H1 (cell line): ENCODE results near the gene DYNLRB2. TPM values are rescaled to one million over a fixed set of nuclear protein-coding genes. Genes with fewer than 3 reads are reported as not detected.

Source experiments
- CTCF ChIA-PET: fragments of 300-600 bp; sonication (Branson Sonifier 250); formaldehyde crosslinking; loops from one replicate; lab custom pipeline; 2021; ENCODE audit not compliant: partially characterized antibody; lab: Charles Lee
- POLR2A ChIA-PET: fragments of 300-600 bp; sonication (Branson Sonifier 250); formaldehyde crosslinking; loops from one replicate; lab custom pipeline; 2021; ENCODE audit warnings: inconsistent platforms; ENCODE audit not compliant: partially characterized antibody; lab: Charles Lee
- DNase-seq, 2 experiments: peaks; one replicate each; pipeline versions ENCODE4 v3.0.0 to v3.0.0-alpha.2; 2010 to 2022; ENCODE audit warnings: low spot score in 2 of 2, low read depth in 1 of 2, mixed read lengths in 1 of 2
- FAIRE-seq: peaks from 2 replicates; lab custom pipeline; 2011; peaks lifted over from hg19 to GRCh38; lab: Jason Lieb, UNC
- H2AFZ ChIP-seq: 2 replicates; pipeline ENCODE4 v1.8.1; 2012; ENCODE audit warnings: low read length, inconsistent platforms
- H2AK5ac ChIP-seq: 2 replicates; pipeline ENCODE4 v1.6.1; 2013; ENCODE audit warnings: low read depth, low read length
- H2BK120ac ChIP-seq: replicated peaks from 2 replicates; pipeline ENCODE3; 2013; ENCODE audit warnings: low read depth, low read length, inconsistent platforms
- H2BK12ac ChIP-seq: 2 replicates; pipeline ENCODE4 v1.6.1; 2013; ENCODE audit warnings: low read depth, low read length
- H2BK15ac ChIP-seq: 2 replicates; pipeline ENCODE4 v1.6.1; 2013; ENCODE audit warnings: low read length
- H2BK20ac ChIP-seq: 2 replicates; pipeline ENCODE4 v1.6.1; 2013; ENCODE audit warnings: low read length
- H2BK5ac ChIP-seq: 2 replicates; pipeline ENCODE4 v1.6.1; 2013; ENCODE audit warnings: low read depth, low read length
- H3K14ac ChIP-seq: 2 replicates; pipeline ENCODE4 v1.6.1; 2013; ENCODE audit warnings: inconsistent platforms; ENCODE audit not compliant: insufficient read length
- H3K18ac ChIP-seq: 2 replicates; pipeline ENCODE4 v1.6.1; 2013; ENCODE audit warnings: low read length; ENCODE audit errors: extremely low read depth
- H3K23ac ChIP-seq: 2 replicates; pipeline ENCODE4 v1.6.1; 2013; ENCODE audit warnings: inconsistent platforms; ENCODE audit not compliant: insufficient read length
- H3K23me2 ChIP-seq: 2 replicates; pipeline ENCODE4 v1.6.1; 2013; ENCODE audit warnings: low read depth, low read length
- H3K27ac ChIP-seq: 2 replicates; pipeline ENCODE4 v1.6.1; 2011; ENCODE audit warnings: low read depth, low read length, inconsistent platforms
- H3K27me3 ChIP-seq, 4 experiments: replicated peaks in 1 of 4; 1 replicate in 1 of 4; 2 replicates in 3 of 4; pipeline versions ENCODE4 v1.6.1 to v1.8.1; 2011 to 2013; ENCODE audit warnings: low read length in 3 of 4, mild to moderate bottlenecking in 3 of 4, inconsistent platforms in 2 of 4, mixed read lengths in 2 of 4, moderate library complexity in 1 of 4; ENCODE audit not compliant: control insufficient read depth in 3 of 4, insufficient read depth in 3 of 4; ENCODE audit errors: extremely low read depth in 1 of 4
- H3K36me3 ChIP-seq, 4 experiments: 2 replicates each; pipeline versions ENCODE4 v1.6.1 to v1.8.1; 2011 to 2013; ENCODE audit warnings: mild to moderate bottlenecking in 4 of 4, low read length in 3 of 4, moderate library complexity in 2 of 4, control low read depth in 1 of 4, inconsistent platforms in 1 of 4; ENCODE audit not compliant: insufficient read depth in 4 of 4, control insufficient read depth in 2 of 4
- H3K4ac ChIP-seq: replicated peaks from 2 replicates; pipeline ENCODE3; 2013; ENCODE audit warnings: low read length, low read depth, mixed read lengths, inconsistent platforms; ENCODE audit not compliant: insufficient read length
- H3K4me1 ChIP-seq, 4 experiments: replicated peaks in 1 of 4; 1 replicate in 1 of 4; 2 replicates in 3 of 4; pipeline versions ENCODE4 v1.6.1 to v1.8.1; 2011 to 2013; ENCODE audit warnings: low read length in 3 of 4, inconsistent platforms in 2 of 4, mixed read lengths in 1 of 4; ENCODE audit not compliant: insufficient read depth in 4 of 4, control insufficient read depth in 3 of 4
- H3K4me2 ChIP-seq, 2 experiments: 2 replicates each; pipeline versions ENCODE4 v1.6.1 to v1.8.1; 2011 to 2013; ENCODE audit warnings: low read depth in 2 of 2, low read length in 2 of 2, control low read depth in 1 of 2, inconsistent platforms in 1 of 2, mild to moderate bottlenecking in 1 of 2; ENCODE audit not compliant: insufficient read depth in 1 of 2
- H3K4me3 ChIP-seq, 4 experiments: fragments of 200-600, 300-600 bp in 1 of 4; sonication (generic), shearing (Covaris generic), sonication (Bioruptor Twin) in 1 of 4; 2 replicates each; pipeline versions ENCODE4 v1.5.1 to v1.8.1; 2011 to 2016; ENCODE audit warnings: low read length in 4 of 4, low read depth in 3 of 4, control low read depth in 2 of 4, inconsistent platforms in 2 of 4, mild to moderate bottlenecking in 2 of 4, mixed read lengths in 1 of 4, moderate library complexity in 1 of 4; ENCODE audit not compliant: insufficient read depth in 2 of 4; ENCODE audit errors: extremely low read depth in 1 of 4
- H3K56ac ChIP-seq: replicated peaks from 2 replicates; pipeline ENCODE3; 2013; ENCODE audit warnings: low read depth, mild to moderate bottlenecking, mixed read lengths, low read length, inconsistent platforms; ENCODE audit not compliant: insufficient read length
- H3K79me1 ChIP-seq: 2 replicates; pipeline ENCODE4 v1.6.1; 2013; ENCODE audit warnings: low read depth, low read length, control low read depth
- H3K79me2 ChIP-seq, 2 experiments: 2 replicates each; pipeline versions ENCODE4 v1.6.1 to v1.8.1; 2012 to 2013; ENCODE audit warnings: low read length in 2 of 2, mild to moderate bottlenecking in 2 of 2, inconsistent platforms in 1 of 2; ENCODE audit not compliant: insufficient read depth in 2 of 2, control insufficient read depth in 1 of 2
- H3K9ac ChIP-seq, 4 experiments: replicated peaks in 1 of 4; 1 replicate in 1 of 4; 2 replicates in 3 of 4; pipeline versions ENCODE4 v1.6.1 to v1.8.1; 2011 to 2013; ENCODE audit warnings: low read depth in 3 of 4, low read length in 3 of 4, control low read depth in 2 of 4, mild to moderate bottlenecking in 2 of 4, moderate library complexity in 2 of 4, inconsistent platforms in 1 of 4; ENCODE audit errors: extremely low read depth in 1 of 4
- H3K9me3 ChIP-seq, 2 experiments: 2 replicates each; pipeline versions ENCODE4 v1.6.1 to v1.8.1; 2012 to 2013; ENCODE audit warnings: mild to moderate bottlenecking in 2 of 2, moderate library complexity in 2 of 2, control low read depth in 1 of 2, inconsistent platforms in 1 of 2, low read depth in 1 of 2, low read length in 1 of 2, mixed read lengths in 1 of 2; ENCODE audit not compliant: insufficient read depth in 2 of 2
- H4K20me1 ChIP-seq, 2 experiments: replicated peaks in 1 of 2; 2 replicates each; pipeline versions ENCODE3 to v1.8.1; 2011 to 2013; ENCODE audit warnings: inconsistent platforms in 2 of 2, low read length in 2 of 2, mild to moderate bottlenecking in 1 of 2; ENCODE audit not compliant: insufficient read depth in 2 of 2, control insufficient read depth in 1 of 2
- H4K5ac ChIP-seq: 2 replicates; pipeline ENCODE4 v1.6.1; 2013; ENCODE audit warnings: low read length, low read depth, mixed read lengths, inconsistent platforms; ENCODE audit not compliant: insufficient read length
- H4K8ac ChIP-seq: 2 replicates; pipeline ENCODE4 v1.8.0; 2013; ENCODE audit warnings: mild to moderate bottlenecking, moderate library complexity, low read length, inconsistent platforms; ENCODE audit not compliant: insufficient read depth; ENCODE audit errors: extremely low read depth
- H4K91ac ChIP-seq: replicated peaks from 2 replicates; pipeline ENCODE3; 2013; ENCODE audit warnings: low read length, mixed read lengths, inconsistent platforms; ENCODE audit not compliant: insufficient read length
- E2F6 ChIP-seq: IDR thresholded peaks from 2 replicates; pipeline ENCODE4 v1.6.1; 2012; ENCODE audit warnings: inconsistent platforms
- POU5F1 ChIP-seq: IDR thresholded peaks from 2 replicates; pipeline ENCODE4 v1.6.1; 2011; ENCODE audit warnings: low read depth, mild to moderate bottlenecking, low read length, moderate library complexity
- SP2 ChIP-seq: IDR thresholded peaks from 2 replicates; pipeline ENCODE4 v1.6.1; 2012; ENCODE audit warnings: mild to moderate bottlenecking, low read length, inconsistent platforms
- TCF12 ChIP-seq: IDR thresholded peaks from 2 replicates; pipeline ENCODE4 v1.6.1; 2011; ENCODE audit warnings: low read depth, mild to moderate bottlenecking, low read length
- whole genome bisulfite sequencing, 2 experiments: shearing (Covaris generic) in 1 of 2; methylation state at CpG; one replicate each; pipeline versions ENCODE4 v1.1.6 to v1.1.7; 2013 to 2015; ENCODE audit warnings: low lambda C conversion rate in 2 of 2, mixed read lengths in 2 of 2, inconsistent platforms in 1 of 2, low coverage in 1 of 2, missing lambda C conversion rate in 1 of 2; ENCODE audit not compliant: insufficient replicate concordance in 2 of 2, insufficient coverage in 1 of 2, insufficient read length in 1 of 2; ENCODE audit errors: extremely low coverage in 1 of 2, missing lambda C conversion rate in 1 of 2; 5-methylcytosine and 5-hydroxymethylcytosine counted together
- polyA plus RNA-seq, 7 experiments: library from polyadenylated mRNA; depleted of rRNA in 3 of 7; stranded (reverse) in 5 of 7; unstranded in 2 of 7; fragments of >200 nt in 5 of 7; fragments of 200-250 nt in 2 of 7; gene quantifications; 1 replicate in 5 of 7; 2 replicates in 1 of 7; 4 replicates in 1 of 7; pipeline versions ENCODE4 v1.2.1 to v1.2.3, GENCODE V29; 2011 to 2013; ENCODE audit warnings: missing spikeins in 2 of 7, mixed read lengths in 2 of 7
- total RNA-seq: library from RNA; stranded (reverse); fragmentation: NEBNext Ultra II Directional; extraction: Animal tissue kit (Norgen Biotek cat#: 25700); gene quantifications from 2 replicates; pipeline ENCODE4 v1.2.1, GENCODE V29; 2021

Gene DYNLRB2
- total and polyA plus RNA-seq, 2 of the 8 experiments (the other 6 are each of a cell fraction or from before 2014, with no cell fraction given) = not detected

- no peak overlapping the region for H3K27ac ChIP-seq
- H3K23ac ChIP-seq = no peak overlapping the region
- H3K23me2 ChIP-seq = no peaks in the 10 kb centered on the region
- no peak overlapping the region for H2BK12ac ChIP-seq
- CTCF ChIA-PET = no interaction called here
- 0 out of 7 replicates have a peak, but pooled peaks cover 0 to 2% (median 0%) of the 10 kb centered on the region in 4 experiments for H3K27me3 ChIP-seq
- no peak overlapping the region for H3K4ac ChIP-seq
- no peak overlapping the region for H3K14ac ChIP-seq
- no peak overlapping the region for H4K5ac ChIP-seq
- H3K79me2 ChIP-seq = no peaks in the 10 kb centered on the region
- no peak overlapping the region for H2BK20ac ChIP-seq
- no peaks in the 10 kb centered on the region for H3K4me1 ChIP-seq
- H3K18ac ChIP-seq = no peak overlapping the region
- H2AFZ ChIP-seq = no peak overlapping the region
- no peaks in the 10 kb centered on the region for H3K36me3 ChIP-seq
- no peak overlapping the region for H4K8ac ChIP-seq
- no peaks in the 10 kb centered on the region for H4K20me1 ChIP-seq
- no peak overlapping the region for H3K56ac ChIP-seq
- no peak overlapping the region for H4K91ac ChIP-seq
- DNase-seq (no peak), FAIRE-seq (no peak)
- H2AK5ac ChIP-seq = no peak overlapping the region
- H3K9me3 ChIP-seq = no peaks in the 10 kb centered on the region
- no peak overlapping the region for H2BK15ac ChIP-seq
- H3K4me2 ChIP-seq = no peak overlapping the region
- TF ChIP-seq SP2 = no peak
- no peak for TF ChIP-seq POU5F1
- no peak for TF ChIP-seq E2F6
- TF ChIP-seq TCF12 = no peak
- TF ChIP-seq, all 59 proteins: peak for 0
- H3K9ac ChIP-seq = no peak overlapping the region
- H3K4me3 ChIP-seq = no peak overlapping the region
- POLR2A ChIA-PET = no interaction called here
- WGBS, 2 experiments = 90% methylated on average over 4 of the region's 4 CpGs; no CpG with 5 or more reads in 1 of the 2 experiments
- no peaks in the 10 kb centered on the region for H3K79me1 ChIP-seq
- no peak overlapping the region for H2BK5ac ChIP-seq
- H2BK120ac ChIP-seq = no peak overlapping the region
Observed at GRCh38 chr16:80530479-80530878, 10.3 kb upstream of the DYNLRB2 start.
